Central memory CD8-positive, alpha-beta T cell (primary cell): ENCODE results near the gene WDR6.
A peak's percentile ranks its signal among the peaks of the same experiment; 100 is the strongest.

ENCODE experiments used
- ATAC-seq: fragments of 150-1000 bp; cut with Tn5 transposase; replicated peaks from 2 replicates; pipeline ENCODE4 v1.10.0; 2022; ENCODE audit warnings: mild to moderate bottlenecking, moderate FRiP score, moderate number of reproducible peaks; ENCODE audit not compliant: poor library complexity, severe bottlenecking; ENCODE audit errors: extremely low read depth
- DNase-seq, 2 donors: peaks; one replicate each; pipeline ENCODE4 v3.0.0; 2021; ENCODE audit warnings: low spot score in 2 of 2
- H3K27ac Mint-ChIP-seq: one replicate; pipeline ENCODE4 v1.8.0; 2022; ENCODE audit warnings: low read depth, mild to moderate bottlenecking, moderate library complexity, mixed read lengths
- H3K27me3 Mint-ChIP-seq: one replicate; pipeline ENCODE4 v1.8.0; 2022; ENCODE audit warnings: mixed read lengths
- H3K36me3 Mint-ChIP-seq: one replicate; pipeline ENCODE4 v1.8.0; 2022; ENCODE audit warnings: mild to moderate bottlenecking, moderate library complexity, mixed read lengths; ENCODE audit not compliant: insufficient read depth
- H3K4me1 Mint-ChIP-seq: one replicate; pipeline ENCODE4 v1.8.0; 2022; ENCODE audit warnings: mixed read lengths
- H3K4me3 Mint-ChIP-seq: one replicate; pipeline ENCODE4 v1.8.0; 2022; ENCODE audit warnings: mild to moderate bottlenecking, moderate library complexity, mixed read lengths
- H3K9me3 Mint-ChIP-seq: one replicate; pipeline ENCODE4 v1.8.0; 2022; ENCODE audit warnings: mixed read lengths

The WDR6 gene, protein sequence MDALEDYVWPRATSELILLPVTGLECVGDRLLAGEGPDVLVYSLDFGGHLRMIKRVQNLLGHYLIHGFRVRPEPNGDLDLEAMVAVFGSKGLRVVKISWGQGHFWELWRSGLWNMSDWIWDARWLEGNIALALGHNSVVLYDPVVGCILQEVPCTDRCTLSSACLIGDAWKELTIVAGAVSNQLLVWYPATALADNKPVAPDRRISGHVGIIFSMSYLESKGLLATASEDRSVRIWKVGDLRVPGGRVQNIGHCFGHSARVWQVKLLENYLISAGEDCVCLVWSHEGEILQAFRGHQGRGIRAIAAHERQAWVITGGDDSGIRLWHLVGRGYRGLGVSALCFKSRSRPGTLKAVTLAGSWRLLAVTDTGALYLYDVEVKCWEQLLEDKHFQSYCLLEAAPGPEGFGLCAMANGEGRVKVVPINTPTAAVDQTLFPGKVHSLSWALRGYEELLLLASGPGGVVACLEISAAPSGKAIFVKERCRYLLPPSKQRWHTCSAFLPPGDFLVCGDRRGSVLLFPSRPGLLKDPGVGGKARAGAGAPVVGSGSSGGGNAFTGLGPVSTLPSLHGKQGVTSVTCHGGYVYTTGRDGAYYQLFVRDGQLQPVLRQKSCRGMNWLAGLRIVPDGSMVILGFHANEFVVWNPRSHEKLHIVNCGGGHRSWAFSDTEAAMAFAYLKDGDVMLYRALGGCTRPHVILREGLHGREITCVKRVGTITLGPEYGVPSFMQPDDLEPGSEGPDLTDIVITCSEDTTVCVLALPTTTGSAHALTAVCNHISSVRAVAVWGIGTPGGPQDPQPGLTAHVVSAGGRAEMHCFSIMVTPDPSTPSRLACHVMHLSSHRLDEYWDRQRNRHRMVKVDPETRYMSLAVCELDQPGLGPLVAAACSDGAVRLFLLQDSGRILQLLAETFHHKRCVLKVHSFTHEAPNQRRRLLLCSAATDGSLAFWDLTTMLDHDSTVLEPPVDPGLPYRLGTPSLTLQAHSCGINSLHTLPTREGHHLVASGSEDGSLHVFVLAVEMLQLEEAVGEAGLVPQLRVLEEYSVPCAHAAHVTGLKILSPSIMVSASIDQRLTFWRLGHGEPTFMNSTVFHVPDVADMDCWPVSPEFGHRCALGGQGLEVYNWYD

DNA sequence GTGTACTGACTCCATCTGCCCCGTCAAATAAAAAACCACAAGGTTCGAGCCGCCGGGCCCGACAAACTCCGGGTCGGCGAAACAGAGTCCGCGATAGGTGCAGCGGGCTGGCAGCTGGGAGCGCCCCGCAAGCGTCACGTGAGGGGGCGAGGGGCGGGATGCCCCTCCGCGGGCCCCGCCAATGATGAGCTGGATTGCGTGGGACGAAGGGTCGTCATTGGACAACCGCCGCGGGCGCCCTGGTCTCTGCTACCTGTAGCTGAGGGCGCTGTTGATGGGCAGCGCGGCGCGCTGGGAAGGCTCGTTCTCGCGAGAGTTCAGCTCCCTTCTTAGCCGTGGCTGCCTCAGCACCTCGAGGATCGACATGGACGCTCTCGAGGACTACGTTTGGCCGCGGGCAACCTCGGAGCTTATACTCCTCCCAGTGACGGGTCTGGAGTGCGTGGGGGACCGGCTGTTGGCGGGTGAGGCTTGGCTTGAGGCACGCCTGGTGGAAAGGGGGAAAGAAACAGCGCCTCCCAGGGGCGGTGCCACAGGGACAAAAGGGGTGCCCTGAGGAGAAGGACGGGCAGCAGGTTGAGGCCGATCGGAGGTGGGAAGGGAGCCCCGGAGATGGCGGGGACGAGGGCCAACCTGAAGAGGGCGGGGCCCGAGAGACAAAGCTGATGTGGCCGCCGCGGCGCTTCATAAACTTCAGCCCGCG, at the start of gene WDR6:
TSS of gene WDR6 (plus strand) at position 324 of the 703 bp plus-strand sequence. CDS start at position 365, 41 bp downstream.
- Mint-ChIP-seq H3K4me1 (peaks cover 26% of the 10 kb centered on the region), H3K9me3 (no peaks in the 10 kb centered on the region), H3K36me3 (peaks cover 19% of the 10 kb centered on the region), H3K4me3 (peak within 1 kb of the TSS; percentile 99), H3K27me3 (no peaks in the 10 kb centered on the region), H3K27ac (peak within 1 kb of the TSS; percentile 97)
- DNase-seq = peak; percentile 86 to 95
- peak; percentile 96 for ATAC-seq

DNA sequence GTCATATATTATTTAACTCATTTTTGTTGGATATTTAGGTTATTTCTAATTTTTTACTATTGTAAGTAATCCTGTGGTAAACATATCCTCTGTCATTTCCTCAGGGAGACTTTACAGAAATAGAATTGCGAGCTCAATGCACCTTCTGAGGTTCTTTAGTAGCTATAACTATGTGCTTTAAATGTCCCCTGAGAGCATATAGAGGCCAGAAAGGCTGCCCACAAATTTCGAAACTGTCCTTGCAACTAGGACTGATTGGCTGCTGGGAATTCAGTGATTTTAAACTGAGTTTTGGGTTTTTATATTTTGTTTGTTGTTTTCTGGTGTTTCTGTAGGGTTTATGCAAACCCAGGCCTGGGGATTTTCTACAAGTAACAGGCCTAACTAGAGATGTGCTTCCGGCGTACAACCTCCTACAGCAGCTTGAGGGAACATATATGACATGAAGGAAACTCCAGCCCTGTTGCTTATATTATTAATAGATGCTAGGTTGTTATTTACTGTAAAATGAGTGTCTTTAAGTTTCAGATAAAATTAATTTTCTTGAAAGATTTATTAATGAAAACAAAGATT, 46.3 kb upstream of the WDR6 start:
- H3K9me3 Mint-ChIP-seq = no peaks in the 10 kb centered on the region
- ATAC-seq (no peak), DNase-seq (no peak)
- peaks cover 29% of the 10 kb centered on the region for H3K36me3 Mint-ChIP-seq
- H3K4me3 Mint-ChIP-seq = no peak overlapping the region
- H3K27me3 Mint-ChIP-seq = no peaks in the 10 kb centered on the region
- no peaks in the 10 kb centered on the region for H3K4me1 Mint-ChIP-seq
- no peak overlapping the region for H3K27ac Mint-ChIP-seq

DNA sequence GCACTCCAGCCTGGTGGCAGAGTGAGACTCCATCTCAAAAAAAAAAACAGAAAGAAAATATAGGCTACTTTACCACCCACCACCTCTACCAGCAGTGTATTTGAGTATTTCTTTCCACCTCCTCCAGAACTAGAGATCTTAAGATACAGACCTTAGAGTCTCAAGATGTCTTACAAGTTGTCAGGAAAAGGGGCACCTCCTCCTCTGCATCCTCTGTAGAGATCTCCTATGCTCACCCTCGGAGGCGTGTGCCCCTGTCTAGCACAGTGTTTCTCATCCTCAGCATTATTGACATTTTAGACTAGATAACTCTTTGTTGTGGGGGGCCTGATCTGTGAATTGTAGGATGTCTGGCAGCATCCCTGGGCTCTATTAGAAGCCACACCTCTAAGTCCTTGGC, 44.9 kb upstream of the WDR6 start:
- Mint-ChIP-seq H3K36me3 (peaks cover 34% of the 10 kb centered on the region), H3K4me1 (peaks cover 5% of the 10 kb centered on the region), H3K4me3 (no peak overlapping the region), H3K9me3 (no peaks in the 10 kb centered on the region), H3K27ac (no peak overlapping the region), H3K27me3 (no peaks in the 10 kb centered on the region)
- DNase-seq = no peak
- no peak for ATAC-seq

DNA sequence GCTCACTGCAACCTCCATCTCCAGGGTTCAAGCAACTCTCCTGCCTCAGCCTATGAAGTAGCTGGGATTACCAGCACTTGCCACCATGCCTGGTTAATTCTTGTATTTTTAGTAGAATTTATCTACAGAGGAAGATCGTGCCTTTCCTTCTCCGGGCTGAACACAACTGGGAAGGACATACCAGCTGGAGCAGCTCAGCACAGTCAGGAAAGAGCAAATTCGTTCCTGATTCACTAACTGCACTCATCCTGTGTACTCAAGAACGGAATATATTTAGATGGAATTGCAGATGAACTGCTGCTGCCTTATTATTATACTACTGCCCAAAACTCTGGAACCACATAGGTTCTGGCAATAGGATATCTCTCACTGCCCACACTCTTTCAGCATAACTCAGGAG, 44.3 kb upstream of the WDR6 start:
- no peak for ATAC-seq
- Mint-ChIP-seq H3K4me1 (peaks cover 5% of the 10 kb centered on the region), H3K4me3 (no peak overlapping the region), H3K36me3 (peaks cover 36% of the 10 kb centered on the region), H3K9me3 (no peaks in the 10 kb centered on the region), H3K27me3 (no peaks in the 10 kb centered on the region), H3K27ac (no peak overlapping the region)
- no peak for DNase-seq

DNA sequence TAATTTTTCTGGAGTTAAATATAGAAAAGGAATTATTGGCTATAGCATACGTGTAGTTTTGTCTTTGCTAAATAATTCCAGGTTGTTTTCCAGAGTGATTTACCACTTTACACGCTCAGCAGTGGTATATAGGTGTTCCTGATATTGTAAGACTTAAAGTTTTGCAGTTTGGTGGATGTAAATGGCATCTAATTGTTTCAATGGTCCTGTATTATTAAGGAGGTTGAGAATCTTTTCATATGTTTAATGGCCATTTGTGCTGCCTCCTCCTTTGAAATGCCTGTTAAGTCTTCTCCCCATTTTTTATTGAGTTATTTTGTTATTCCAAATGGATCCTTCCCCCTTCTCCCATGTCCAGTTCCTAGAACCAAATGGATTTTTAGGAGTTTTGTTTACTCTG, 43.6 kb upstream of the WDR6 start:
- Mint-ChIP-seq H3K27me3 (no peaks in the 10 kb centered on the region), H3K4me1 (peaks cover 5% of the 10 kb centered on the region), H3K27ac (no peak overlapping the region), H3K9me3 (no peaks in the 10 kb centered on the region), H3K36me3 (peaks cover 40% of the 10 kb centered on the region), H3K4me3 (no peak overlapping the region)
- DNase-seq = no peak
- no peak for ATAC-seq

DNA sequence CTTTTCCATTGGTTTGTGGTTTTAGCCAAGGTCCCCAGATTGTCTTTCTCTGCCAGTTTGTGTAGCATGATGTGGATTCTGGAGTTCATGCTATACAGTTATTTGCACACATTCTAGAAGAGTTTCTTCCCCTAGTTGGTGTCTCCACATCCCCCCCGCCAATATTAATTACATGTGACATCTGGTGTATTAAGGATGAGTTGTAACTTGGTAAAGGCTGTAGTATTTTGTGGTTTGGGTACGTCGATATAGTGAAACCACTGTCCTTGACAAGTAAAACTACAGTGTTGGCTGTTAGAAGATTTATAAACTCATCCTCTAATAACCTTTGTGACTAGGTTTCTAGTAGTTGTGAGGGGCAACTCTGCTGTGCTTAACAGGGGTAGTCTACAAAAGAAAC, 40.8 kb upstream of the WDR6 start:
- no peak overlapping the region for H3K27ac Mint-ChIP-seq
- H3K9me3 Mint-ChIP-seq = no peaks in the 10 kb centered on the region
- peaks cover 66% of the 10 kb centered on the region for H3K36me3 Mint-ChIP-seq
- no peak overlapping the region for H3K4me3 Mint-ChIP-seq
- H3K27me3 Mint-ChIP-seq = no peaks in the 10 kb centered on the region
- ATAC-seq = peak; percentile 40
- no peak for DNase-seq
- H3K4me1 Mint-ChIP-seq = peaks cover 5% of the 10 kb centered on the region

DNA sequence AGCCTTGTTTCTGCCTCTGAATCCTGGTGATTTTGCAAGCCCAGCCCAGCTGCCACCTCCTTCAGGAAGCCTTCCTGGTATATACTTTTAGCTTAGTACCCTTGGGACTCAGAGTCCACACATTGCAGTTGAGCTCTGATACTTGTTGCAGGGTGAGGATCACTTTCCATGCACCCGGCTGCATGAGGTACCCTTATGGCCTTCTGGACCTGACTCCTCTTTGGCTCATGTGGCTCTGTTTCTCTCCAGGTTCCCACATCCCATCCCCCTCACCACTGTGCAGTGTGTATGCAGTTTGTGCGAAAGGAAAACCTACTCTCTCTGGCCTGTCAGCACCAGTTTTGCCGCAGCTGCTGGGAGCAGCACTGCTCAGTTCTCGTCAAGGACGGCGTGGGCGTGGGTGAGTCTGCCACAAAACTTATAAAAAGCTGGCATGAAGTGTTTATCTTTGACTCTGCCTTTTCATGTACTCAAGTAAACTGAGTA, 40.3 kb upstream of the WDR6 start:
- no peak overlapping the region for H3K4me3 Mint-ChIP-seq

DNA sequence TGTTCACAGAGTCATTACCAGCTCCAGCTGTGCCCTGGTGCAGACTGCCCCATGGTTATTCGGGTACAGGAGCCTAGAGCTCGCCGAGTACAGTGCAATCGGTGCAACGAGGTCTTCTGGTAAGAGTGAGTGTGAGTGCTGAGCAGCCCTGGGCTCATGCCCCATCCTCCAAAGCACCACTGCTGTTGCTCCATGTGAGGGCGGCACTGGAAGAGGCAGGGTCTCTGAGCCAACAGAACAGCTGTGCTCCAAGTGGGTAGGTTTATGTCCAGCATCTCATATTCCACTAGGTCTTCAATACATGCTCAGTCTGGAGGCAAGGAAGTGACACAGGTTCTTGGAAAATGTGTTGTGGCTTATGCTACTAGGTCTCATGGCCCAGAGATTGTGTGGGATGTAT, 36.6 kb upstream of the WDR6 start:
- H3K4me1 Mint-ChIP-seq = peaks cover 5% of the 10 kb centered on the region
- no peaks in the 10 kb centered on the region for H3K9me3 Mint-ChIP-seq
- peaks cover 82% of the 10 kb centered on the region for H3K36me3 Mint-ChIP-seq
- no peaks in the 10 kb centered on the region for H3K27me3 Mint-ChIP-seq
- DNase-seq (no peak), ATAC-seq (no peak)
- no peak overlapping the region for H3K27ac Mint-ChIP-seq
- no peak overlapping the region for H3K4me3 Mint-ChIP-seq

More for the DNA sequence above, 40.3 kb upstream of the WDR6 start:
- DNase-seq (no peak), ATAC-seq (no peak)
- peaks cover 5% of the 10 kb centered on the region for H3K4me1 Mint-ChIP-seq
- H3K9me3 Mint-ChIP-seq = no peaks in the 10 kb centered on the region
- no peak overlapping the region for H3K27ac Mint-ChIP-seq
- H3K27me3 Mint-ChIP-seq = no peaks in the 10 kb centered on the region
- peaks cover 71% of the 10 kb centered on the region for H3K36me3 Mint-ChIP-seq

DNA sequence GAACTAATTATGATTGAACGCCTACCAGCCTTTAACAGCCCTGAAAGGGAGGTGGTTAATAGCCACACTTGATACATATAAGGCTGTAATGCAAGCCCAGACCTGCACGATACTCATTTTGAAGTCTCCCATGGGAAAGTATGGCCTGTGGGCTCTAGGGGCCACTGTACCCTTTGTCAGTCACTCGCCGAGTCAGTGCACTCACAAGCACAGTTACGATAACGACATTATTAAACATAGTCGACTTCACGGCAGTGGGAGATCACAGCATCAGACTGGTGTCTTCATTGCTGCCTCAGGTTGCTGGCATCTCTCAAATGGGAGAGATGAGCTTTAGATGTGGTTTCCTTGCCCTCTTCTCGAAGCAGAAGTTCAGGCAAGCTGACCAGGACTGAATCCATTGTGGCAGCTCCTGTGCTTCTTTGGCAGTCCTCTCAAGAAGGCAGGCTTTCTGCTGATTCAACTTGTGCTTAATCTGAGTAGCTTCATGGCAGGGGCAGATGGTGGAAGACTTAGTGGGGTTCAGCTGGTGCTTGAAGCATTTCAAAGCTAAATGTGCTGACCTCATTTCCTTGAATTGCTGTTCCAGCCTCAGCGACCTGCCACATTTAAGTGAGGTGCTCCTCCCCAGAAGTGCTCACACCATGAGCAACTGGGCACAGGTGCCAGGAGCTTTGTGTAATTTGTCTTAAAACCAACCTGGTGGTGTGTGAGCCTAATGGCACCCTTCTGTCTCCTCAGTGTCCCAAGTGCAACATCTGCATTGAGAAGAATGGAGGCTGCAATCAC, 32.9 kb upstream of the WDR6 start:
- H3K9me3 Mint-ChIP-seq = no peaks in the 10 kb centered on the region
- H3K4me1 Mint-ChIP-seq = no peaks in the 10 kb centered on the region
- H3K4me3 Mint-ChIP-seq = no peak overlapping the region
- H3K27me3 Mint-ChIP-seq = no peaks in the 10 kb centered on the region
- no peak for DNase-seq
- no peak for ATAC-seq
- H3K27ac Mint-ChIP-seq = no peak overlapping the region
- peaks cover 80% of the 10 kb centered on the region for H3K36me3 Mint-ChIP-seq

DNA sequence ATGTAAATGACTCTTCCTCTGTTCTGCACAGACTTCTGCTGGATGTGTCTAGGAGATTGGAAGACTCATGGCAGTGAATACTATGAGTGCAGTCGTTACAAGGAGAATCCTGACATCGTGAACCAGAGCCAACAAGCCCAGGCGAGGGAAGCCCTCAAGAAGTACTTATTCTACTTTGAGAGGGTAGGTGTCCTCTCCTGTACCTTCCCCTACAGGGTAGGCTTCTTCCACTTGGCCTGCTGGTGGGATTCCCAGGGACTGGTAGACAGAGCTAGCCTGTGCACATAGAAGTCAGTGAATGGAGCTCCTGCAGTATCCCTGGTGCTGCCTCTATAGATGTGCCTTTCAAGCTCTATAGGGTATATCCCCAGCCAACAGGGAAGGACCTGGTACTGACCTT, 27.7 kb upstream of the WDR6 start:
- no peaks in the 10 kb centered on the region for H3K27me3 Mint-ChIP-seq
- no peak overlapping the region for H3K4me3 Mint-ChIP-seq
- ATAC-seq (no peak), DNase-seq (no peak)
- H3K27ac Mint-ChIP-seq = no peak overlapping the region
- peaks cover 67% of the 10 kb centered on the region for H3K36me3 Mint-ChIP-seq
- no peaks in the 10 kb centered on the region for H3K9me3 Mint-ChIP-seq
- no peaks in the 10 kb centered on the region for H3K4me1 Mint-ChIP-seq

DNA sequence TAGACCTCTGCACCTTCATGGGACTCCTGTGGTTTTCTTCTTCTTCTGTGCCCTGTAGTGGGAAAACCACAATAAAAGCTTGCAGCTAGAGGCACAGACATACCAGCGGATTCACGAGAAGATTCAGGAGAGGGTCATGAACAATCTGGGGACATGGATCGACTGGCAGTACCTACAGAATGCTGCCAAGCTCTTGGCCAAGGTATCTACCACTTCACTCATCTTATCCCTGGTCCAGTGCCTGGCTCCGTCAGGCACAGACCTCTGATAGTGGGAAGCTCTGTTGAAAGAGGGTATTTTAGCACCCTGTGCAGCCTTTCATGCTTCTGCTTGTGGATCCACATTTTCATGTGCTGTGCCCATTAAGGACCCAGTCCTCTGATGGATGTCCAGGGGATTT, 26.9 kb upstream of the WDR6 start:
- H3K4me3 Mint-ChIP-seq = no peak overlapping the region
- no peak overlapping the region for H3K27ac Mint-ChIP-seq
- peaks cover 59% of the 10 kb centered on the region for H3K36me3 Mint-ChIP-seq
- H3K9me3 Mint-ChIP-seq = no peaks in the 10 kb centered on the region
- no peaks in the 10 kb centered on the region for H3K4me1 Mint-ChIP-seq
- DNase-seq (no peak), ATAC-seq (no peak)
- no peaks in the 10 kb centered on the region for H3K27me3 Mint-ChIP-seq
